G401 (cell line): ENCODE measurements around the gene PSTPIP2. TPM values are rescaled to one million over a fixed set of nuclear protein-coding genes. Genes with fewer than 3 reads are reported as not detected.

Source experiments
- DNase-seq: peaks from one replicate; pipeline ENCODE4 v3.0.0-alpha.2; 2015; ENCODE audit warnings: low spot score
- in situ Hi-C: cut with HindIII; loops from 2 replicates; pipeline ENCODE4 v1.10.0; 2016; ENCODE audit warnings: low sequenced_read_pairs, mixed read lengths
- total RNA-seq: library from RNA; depleted of rRNA; stranded (reverse); fragments of >200 nt; shearing (Covaris generic); gene quantifications from 2 replicates; pipeline ENCODE4 v1.2.3, GENCODE V29; 2014; rRNA removed

PSTPIP2 gene
- total RNA-seq, 1 experiment from 2014 or later, result 19.0 TPM

- in situ Hi-C loops, result no loop called here
- DNase-seq, result no peak
These were observed 113.3 kb downstream of the PSTPIP2 start for GRCh38 chr18:45958730-45959129.

GRCh38 chr18:45958027-45958426 lies 114.0 kb downstream of the PSTPIP2 start:
- DNase-seq, result no peak
- in situ Hi-C loops, result no loop called here

- in situ Hi-C loops, result no loop called here
- DNase-seq, result no peak
These were observed 115.0 kb downstream of the PSTPIP2 start for GRCh38 chr18:45957100-45957499.

GRCh38 chr18:45954070-45954934 lies 117.8 kb downstream of the PSTPIP2 start:
- in situ Hi-C loops, result no loop called here
- no peak for DNase-seq

- in situ Hi-C loops, result no loop called here
- DNase-seq, result no peak
These were observed 120.9 kb downstream of the PSTPIP2 start for GRCh38 chr18:45951016-45951714.

- no peak for DNase-seq
- in situ Hi-C loops, result no loop called here
These were observed 126.4 kb downstream of the PSTPIP2 start for GRCh38 chr18:45945669-45946068.

- in situ Hi-C loops, result no loop called here
These were observed 131.3 kb downstream of the PSTPIP2 start for GRCh38 chr18:45940724-45941123.

GRCh38 chr18:45939236-45939635 lies 132.8 kb downstream of the PSTPIP2 start:
- in situ Hi-C loops, result no loop called here
- DNase-seq, result no peak

More at GRCh38 chr18:45940724-45941123, 131.3 kb downstream of the PSTPIP2 start:
- DNase-seq, result no peak

- in situ Hi-C loops, result no loop called here
- DNase-seq, result no peak
These were observed 133.5 kb downstream of the PSTPIP2 start for GRCh38 chr18:45938488-45938935.

- in situ Hi-C loops, result no loop called here
These were observed 136.3 kb downstream of the PSTPIP2 start for GRCh38 chr18:45935591-45936335.

More at GRCh38 chr18:45935591-45936335, 136.3 kb downstream of the PSTPIP2 start:
- DNase-seq, result no peak

Other genes starting within 250 kb of the PSTPIP2 start
- not detected in 2 replicates for gene SIGLEC15, start 246.6 kb downstream of the PSTPIP2 start, total RNA-seq
- 4.6 and 5.8 TPM in 2 replicates for gene EPG5, start 104.9 kb downstream of the PSTPIP2 start, total RNA-seq
- 912 and 973 TPM in 2 replicates for gene ATP5F1A, start 26.0 kb upstream of the PSTPIP2 start, total RNA-seq
- 237 and 250 TPM in 2 replicates for gene HAUS1, start 32.1 kb upstream of the PSTPIP2 start, total RNA-seq